H9 (cell line): ENCODE measurements around the gene CCL11. TPM values are rescaled to one million over a fixed set of nuclear protein-coding genes. Genes with fewer than 3 reads are reported as not detected.

Experiments
- DNase-seq: peaks from one replicate; pipeline ENCODE4 v3.0.0-alpha.2; 2017
- H2AFZ ChIP-seq: one replicate; pipeline ENCODE4 v1.6.1; 2013; ENCODE audit warnings: mild to moderate bottlenecking, low read length, control low read depth, moderate library complexity
- H2AK5ac ChIP-seq: 2 replicates; pipeline ENCODE4 v1.6.1; 2013; ENCODE audit warnings: low read length, control low read depth, mixed read lengths; ENCODE audit not compliant: insufficient read length
- H2BK120ac ChIP-seq: one replicate; pipeline ENCODE4 v1.6.1; 2013; ENCODE audit warnings: low read depth, mild to moderate bottlenecking, low read length, control low read depth, inconsistent platforms; ENCODE audit not compliant: poor library complexity, severe bottlenecking
- H2BK12ac ChIP-seq: 2 replicates; pipeline ENCODE4 v1.6.1; 2013; ENCODE audit warnings: low read length, control low read depth, mixed read lengths, low read depth; ENCODE audit not compliant: insufficient read length
- H2BK15ac ChIP-seq: 2 replicates; pipeline ENCODE4 v1.6.1; 2013; ENCODE audit warnings: low read depth, low read length, control low read depth
- H2BK20ac ChIP-seq: one replicate; pipeline ENCODE4 v1.6.1; 2013; ENCODE audit warnings: low read depth, mild to moderate bottlenecking, low read length, control low read depth, inconsistent platforms; ENCODE audit not compliant: poor library complexity, severe bottlenecking
- H2BK5ac ChIP-seq: 2 replicates; pipeline ENCODE4 v1.6.1; 2013; ENCODE audit warnings: low read length, control low read depth, mixed read lengths; ENCODE audit not compliant: insufficient read length
- H3K14ac ChIP-seq: 2 replicates; pipeline ENCODE4 v1.6.1; 2013; ENCODE audit warnings: low read length, control low read depth; ENCODE audit not compliant: insufficient read depth
- H3K18ac ChIP-seq: 2 replicates; pipeline ENCODE4 v1.6.1; 2013; ENCODE audit warnings: low read depth, mild to moderate bottlenecking, mixed read lengths, low read length, control low read depth; ENCODE audit not compliant: insufficient read length
- H3K23ac ChIP-seq: 2 replicates; pipeline ENCODE4 v1.6.1; 2013; ENCODE audit warnings: low read length, control low read depth, mixed read lengths, low read depth; ENCODE audit not compliant: insufficient read length
- H3K23me2 ChIP-seq: 2 replicates; pipeline ENCODE4 v1.6.1; 2013; ENCODE audit warnings: low read depth, mild to moderate bottlenecking, mixed read lengths, low read length, control low read depth; ENCODE audit not compliant: insufficient read length, poor library complexity, severe bottlenecking
- H3K27ac ChIP-seq: 2 replicates; pipeline ENCODE4 v1.5.1; 2013; ENCODE audit warnings: low read length, control low read depth, mixed read lengths, low read depth; ENCODE audit not compliant: insufficient read length
- H3K27me3 ChIP-seq: 2 replicates; pipeline ENCODE4 v1.6.1; 2013; ENCODE audit warnings: low read length, control low read depth, inconsistent platforms; ENCODE audit not compliant: insufficient read depth
- H3K4ac ChIP-seq: 2 replicates; pipeline ENCODE4 v1.6.1; 2013; ENCODE audit warnings: low read depth, mild to moderate bottlenecking, control low read depth, inconsistent platforms, low read length, moderate library complexity
- H3K4me1 ChIP-seq: 2 replicates; pipeline ENCODE4 v1.6.1; 2013; ENCODE audit warnings: low read length, control low read depth, inconsistent platforms; ENCODE audit not compliant: insufficient read depth
- H3K4me2 ChIP-seq: 2 replicates; pipeline ENCODE4 v1.6.1; 2013; ENCODE audit warnings: low read length, control low read depth, mixed read lengths; ENCODE audit not compliant: insufficient read length, insufficient read depth
- H3K56ac ChIP-seq: 2 replicates; pipeline ENCODE4 v1.6.1; 2013; ENCODE audit warnings: low read depth, mild to moderate bottlenecking, mixed read lengths, low read length, control low read depth; ENCODE audit not compliant: insufficient read length
- H3K79me1 ChIP-seq: 2 replicates; pipeline ENCODE4 v1.6.1; 2013; ENCODE audit warnings: low read depth, mild to moderate bottlenecking, moderate library complexity, low read length, control low read depth, inconsistent platforms; ENCODE audit not compliant: insufficient read depth, poor library complexity, severe bottlenecking
- H3K79me2 ChIP-seq: 2 replicates; pipeline ENCODE4 v1.6.1; 2013; ENCODE audit warnings: low read length, control low read depth, inconsistent platforms; ENCODE audit not compliant: insufficient read depth
- H3K9ac ChIP-seq: 2 replicates; pipeline ENCODE4 v1.6.1; 2013; ENCODE audit warnings: low read length, control low read depth, mixed read lengths; ENCODE audit not compliant: insufficient read length; ENCODE audit errors: extremely low read depth
- H3K9me3 ChIP-seq: one replicate; pipeline ENCODE4 v1.6.1; 2013; ENCODE audit warnings: low read depth, low read length, inconsistent platforms; ENCODE audit not compliant: control insufficient read depth
- H3T11ph ChIP-seq: one replicate; pipeline ENCODE4 v1.6.1; 2013; ENCODE audit warnings: mild to moderate bottlenecking, low read length, control low read depth, inconsistent platforms
- H4K20me1 ChIP-seq: one replicate; pipeline ENCODE4 v1.6.1; 2013; ENCODE audit not compliant: control insufficient read depth, insufficient read length, insufficient read depth
- H4K5ac ChIP-seq: 2 replicates; pipeline ENCODE4 v1.6.1; 2013; ENCODE audit warnings: low read depth, mild to moderate bottlenecking, mixed read lengths, low read length, control low read depth; ENCODE audit not compliant: insufficient read length
- H4K8ac ChIP-seq: replicated peaks from 2 replicates; pipeline ENCODE4 v1.6.1; 2013; ENCODE audit warnings: low read length, control low read depth, mixed read lengths, low read depth; ENCODE audit not compliant: insufficient read length
- H4K91ac ChIP-seq: 2 replicates; pipeline ENCODE4 v1.6.1; 2013; ENCODE audit warnings: low read depth, mild to moderate bottlenecking, moderate library complexity, mixed read lengths, low read length, control low read depth; ENCODE audit not compliant: insufficient read length
- H3K27ac Mint-ChIP-seq, 3 experiments: 2 replicates in 2 of 3; 3 replicates in 1 of 3; pipeline ENCODE4 v1.8.0; 2020 to 2021; ENCODE audit warnings: mixed read lengths in 3 of 3, mild to moderate bottlenecking in 1 of 3, moderate library complexity in 1 of 3
- H3K27me3 Mint-ChIP-seq: 2 replicates; pipeline ENCODE4 v1.8.0; 2021; ENCODE audit warnings: low read depth, mild to moderate bottlenecking, moderate library complexity, mixed read lengths
- H3K36me3 Mint-ChIP-seq, 3 experiments: 2 replicates in 2 of 3; 3 replicates in 1 of 3; pipeline ENCODE4 v1.8.0; 2020 to 2021; ENCODE audit warnings: low read depth in 3 of 3, mixed read lengths in 3 of 3; ENCODE audit not compliant: insufficient read depth in 1 of 3
- H3K4me1 Mint-ChIP-seq, 2 experiments: 2 replicates each; pipeline ENCODE4 v1.8.0; 2020; ENCODE audit warnings: mixed read lengths in 2 of 2
- H3K4me3 Mint-ChIP-seq, 2 experiments: 2 replicates in 1 of 2; 3 replicates in 1 of 2; pipeline ENCODE4 v1.8.0; 2020 to 2021; ENCODE audit warnings: mild to moderate bottlenecking in 2 of 2, mixed read lengths in 2 of 2, moderate library complexity in 1 of 2
- H3K9me3 Mint-ChIP-seq, 2 experiments: 2 replicates in 1 of 2; 3 replicates in 1 of 2; pipeline ENCODE4 v1.8.0; 2020; ENCODE audit warnings: mild to moderate bottlenecking in 2 of 2, mixed read lengths in 2 of 2, moderate library complexity in 1 of 2
- WGBS: extraction: QIAGEN DNeasy Blood & Tissue Kit; methylation state at CpG from one replicate; pipeline ENCODE4 v1.1.7; 2013; ENCODE audit warnings: missing lambda C conversion rate, low lambda C conversion rate, mixed read lengths; ENCODE audit not compliant: insufficient read length; ENCODE audit errors: extremely low coverage; 5-methylcytosine and 5-hydroxymethylcytosine counted together
- total RNA-seq: library from RNA; stranded (reverse); gene quantifications from 2 replicates; pipeline ENCODE4 v1.2.1, GENCODE V29; 2021
- TF ChIP-seq, protein P1 (sequence below): fragments of 200-600 bp; sonication (generic); conservative IDR thresholded peaks from 3 replicates; pipeline ENCODE4 v1.8.0; 2021; ENCODE audit warnings: antibody characterized with exemption, mild to moderate bottlenecking

The CCL11 gene
- total RNA-seq, 1 experiment from 2014 or later, result not detected

DNA sequence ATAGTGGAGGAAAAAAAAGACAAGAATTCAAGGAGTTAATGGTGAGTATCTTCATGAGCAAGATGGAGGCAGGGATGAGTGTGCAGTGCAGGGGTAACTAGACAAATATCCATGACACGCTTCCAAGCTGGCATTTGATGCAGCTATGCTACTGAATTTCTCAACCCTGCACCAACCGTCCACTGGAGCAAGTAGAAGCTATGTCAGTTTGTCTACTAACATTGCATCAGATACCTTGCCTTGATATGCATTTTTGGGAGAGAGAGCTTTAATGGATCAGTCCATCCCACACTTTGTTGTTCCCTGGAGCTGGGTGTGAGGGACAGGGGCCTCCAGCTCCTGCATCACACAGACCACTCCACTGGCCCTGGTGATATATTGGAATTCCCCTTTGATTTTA, 16.4 kb downstream of the CCL11 start:
- Mint-ChIP-seq H3K4me3 (no peak overlapping the region), H3K4me1 (peaks cover 6 to 10% of the 10 kb centered on the region in 2 experiments), H3K27ac (no peak overlapping the region), H3K27me3 (peaks cover 18% of the 10 kb centered on the region), H3K36me3 (no peaks in the 10 kb centered on the region), H3K9me3 (no peaks in the 10 kb centered on the region)
- H3K79me2 ChIP-seq, result no peaks in the 10 kb centered on the region
- H3K79me1 ChIP-seq, result no peaks in the 10 kb centered on the region
- no peak overlapping the region for H3T11ph ChIP-seq
- no peak overlapping the region for H4K8ac ChIP-seq
- H3K27ac ChIP-seq, result no peak overlapping the region
- no peak overlapping the region for H2BK15ac ChIP-seq
- H3K14ac ChIP-seq, result no peak overlapping the region
- no peak overlapping the region for H4K91ac ChIP-seq
- H2BK20ac ChIP-seq, result no peak overlapping the region
- WGBS, result no CpG with 5 or more reads among the region's 2 CpGs
- H3K9ac ChIP-seq, result no peak overlapping the region
- no peak overlapping the region for H3K4ac ChIP-seq
- H2AFZ ChIP-seq, result no peak overlapping the region
- no peak overlapping the region for H2BK5ac ChIP-seq
- H3K56ac ChIP-seq, result no peak overlapping the region
- TF ChIP-seq, protein P1, sequence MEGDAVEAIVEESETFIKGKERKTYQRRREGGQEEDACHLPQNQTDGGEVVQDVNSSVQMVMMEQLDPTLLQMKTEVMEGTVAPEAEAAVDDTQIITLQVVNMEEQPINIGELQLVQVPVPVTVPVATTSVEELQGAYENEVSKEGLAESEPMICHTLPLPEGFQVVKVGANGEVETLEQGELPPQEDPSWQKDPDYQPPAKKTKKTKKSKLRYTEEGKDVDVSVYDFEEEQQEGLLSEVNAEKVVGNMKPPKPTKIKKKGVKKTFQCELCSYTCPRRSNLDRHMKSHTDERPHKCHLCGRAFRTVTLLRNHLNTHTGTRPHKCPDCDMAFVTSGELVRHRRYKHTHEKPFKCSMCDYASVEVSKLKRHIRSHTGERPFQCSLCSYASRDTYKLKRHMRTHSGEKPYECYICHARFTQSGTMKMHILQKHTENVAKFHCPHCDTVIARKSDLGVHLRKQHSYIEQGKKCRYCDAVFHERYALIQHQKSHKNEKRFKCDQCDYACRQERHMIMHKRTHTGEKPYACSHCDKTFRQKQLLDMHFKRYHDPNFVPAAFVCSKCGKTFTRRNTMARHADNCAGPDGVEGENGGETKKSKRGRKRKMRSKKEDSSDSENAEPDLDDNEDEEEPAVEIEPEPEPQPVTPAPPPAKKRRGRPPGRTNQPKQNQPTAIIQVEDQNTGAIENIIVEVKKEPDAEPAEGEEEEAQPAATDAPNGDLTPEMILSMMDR, result no peak
- H4K20me1 ChIP-seq, result no peaks in the 10 kb centered on the region
- H2BK12ac ChIP-seq, result no peak overlapping the region
- H3K4me2 ChIP-seq, result no peak overlapping the region
- H3K27me3 ChIP-seq, result no peaks in the 10 kb centered on the region; the same call in 1 of the 2 replicates
- H3K23ac ChIP-seq, result no peak overlapping the region
- no peak overlapping the region for H3K18ac ChIP-seq
- no peaks in the 10 kb centered on the region for H3K4me1 ChIP-seq
- no peaks in the 10 kb centered on the region for H3K9me3 ChIP-seq
- DNase-seq, result no peak
- H4K5ac ChIP-seq, result no peak overlapping the region
- H2AK5ac ChIP-seq, result no peak overlapping the region
- no peaks in the 10 kb centered on the region for H3K23me2 ChIP-seq
- no peak overlapping the region for H2BK120ac ChIP-seq
